Adipose tissue (tissue), 3 donors: ENCODE measurements around the gene RFESD. TPM values are rescaled to one million over a fixed set of nuclear protein-coding genes. Genes with fewer than 3 reads are reported as not detected.
"Not testable (repeated sequence)": the region's sequence is repeated elsewhere in the genome, so short reads cannot be mapped to it uniquely, and the experiment has no call there.

ENCODE experiments used
- H3K27ac ChIP-seq: one replicate; pipeline ENCODE4 v1.5.1; 2013; ENCODE audit warnings: low read depth, low read length
- WGBS, 3 donors: extraction: QIAGEN DNeasy Blood & Tissue Kit; methylation state at CpG; one replicate each; pipeline ENCODE4 v1.1.7; 2013; 5-methylcytosine and 5-hydroxymethylcytosine counted together
- polyA plus RNA-seq, 3 donors: library from polyadenylated mRNA; stranded (reverse); fragments of 200-250 nt; gene quantifications; one replicate each; pipeline ENCODE4 v1.2.3, GENCODE V29; 2013
- donor health status: healthy with polysubstance abuse.
- donor health status: Bipolar disorder and iron deficiency.
- donor health status: healthy.

RFESD gene
- polyA plus RNA-seq, 3 donors: 1.0 to 4.4 (median 2.1) TPM

GRCh38 chr5:95689680-95690079 is 43.1 kb downstream of the RFESD start:
- no peak overlapping the region for H3K27ac ChIP-seq
- 89 to 100% (median 96%) methylated on average over 1 of the region's 1 CpG for WGBS, 3 donors

- no peak overlapping the region for H3K27ac ChIP-seq
Measured at GRCh38 chr5:95690333-95690732, 43.8 kb downstream of the RFESD start.

GRCh38 chr5:95697781-95698681 is 51.5 kb downstream of the RFESD start:
- 63 to 67% (median 67%) methylated on average over 7 of the region's 7 CpGs for WGBS, 3 donors
- H3K27ac ChIP-seq: no peak overlapping the region

- no peak overlapping the region for H3K27ac ChIP-seq
- WGBS, 3 donors: 92 to 100% (median 97%) methylated on average over 1 of the region's 1 CpG
Measured at GRCh38 chr5:95699337-95699736, 52.8 kb downstream of the RFESD start.

- H3K27ac ChIP-seq: no peak overlapping the region
Measured at GRCh38 chr5:95701074-95701473, 54.5 kb downstream of the RFESD start.

- H3K27ac ChIP-seq: no peak overlapping the region
- 54 to 79% (median 54%) methylated on average over 1 of the region's 1 CpG for WGBS, 3 donors
Measured at GRCh38 chr5:95704150-95704549, 57.6 kb downstream of the RFESD start.

- 93 to 95% (median 95%) methylated on average over 4 to 5 of the region's 5 CpGs for WGBS, 3 donors
- H3K27ac ChIP-seq: not testable (repeated sequence)
Measured at GRCh38 chr5:95706196-95706595, 59.6 kb downstream of the RFESD start.

GRCh38 chr5:95707055-95707454 is 60.5 kb downstream of the RFESD start:
- 81 to 89% (median 84%) methylated on average over 9 of the region's 9 CpGs for WGBS, 3 donors

More at GRCh38 chr5:95707055-95707454, 60.5 kb downstream of the RFESD start:
- no peak overlapping the region for H3K27ac ChIP-seq

Other genes starting within 250 kb of the RFESD start
- gene SKIC3, start 91.8 kb upstream of the RFESD start, polyA plus RNA-seq: 10 to 100 TPM; 17.2 to 21.0 (median 20.0) TPM
- 1 to 10 TPM; 1.3 to 4.1 (median 1.9) TPM for gene ARSK, start 91.7 kb upstream of the RFESD start, polyA plus RNA-seq
- gene GPR150, start 26.7 kb upstream of the RFESD start, polyA plus RNA-seq: 1 to 10 TPM in 1 of 3 donors, under 1 TPM in 1, not detected in 1; 0.25 to 5.5 TPM
- 1 to 10 TPM in 1 of 3 donors, under 1 TPM in 2; 0.59 to 7.0 (median 0.67) TPM for gene SPATA9, start 36.2 kb downstream of the RFESD start, polyA plus RNA-seq
- 10 to 100 TPM; 75.1 to 81.4 (median 77.9) TPM for gene RHOBTB3, start 84.6 kb downstream of the RFESD start, polyA plus RNA-seq
- gene GLRX, start 175.9 kb downstream of the RFESD start, polyA plus RNA-seq: 100 to 1,000 TPM in 2 of 3 donors, 10 to 100 TPM in 1; 28.6 to 212 (median 201) TPM